ENCODE measurements around the gene USF1. TPM values are rescaled to one million over a fixed set of nuclear protein-coding genes. Genes with fewer than 3 reads are reported as not detected.
"Not testable (repeated sequence)": the region's sequence is repeated elsewhere in the genome, so short reads cannot be mapped to it uniquely, and the experiment has no call there.

USF1 gene
- total RNA-seq, 1 experiment from 2014 or later, result 57.9 TPM

DNA sequence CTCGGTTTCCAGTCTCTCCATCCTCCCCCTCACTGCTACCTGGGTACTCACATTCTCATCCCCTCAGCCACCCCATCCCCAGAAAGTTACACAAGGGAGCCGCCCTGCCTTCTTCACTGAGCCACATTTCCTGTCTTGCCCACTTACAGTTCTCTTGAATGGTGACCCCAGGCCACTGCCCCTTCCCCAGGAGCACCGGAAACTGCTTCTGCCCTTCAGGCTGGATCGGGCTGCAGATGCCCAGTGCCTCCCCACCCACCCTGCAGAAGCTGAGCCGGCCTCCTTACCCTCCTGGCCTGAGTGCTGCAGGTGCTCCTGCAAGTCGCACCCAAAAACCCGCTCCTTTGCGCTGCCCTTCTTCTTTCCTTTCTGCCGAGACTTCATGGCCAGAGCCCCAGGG is 23.5 kb upstream of the USF1 start:
- H3K4me3 ChIP-seq (ENCODE audit: low read depth, low read length, poor library complexity, severe bottlenecking), result no peak overlapping the region
- intact Hi-C loops (cut with micrococcal nuclease; ENCODE audit: unreplicated experiment), result no loop called here
- TF ChIP-seq CTCF (conservative IDR thresholded peaks at IDR 0.05; ENCODE audit: low read depth, low read length) (no peak), EZH2 (IDR thresholded peaks at IDR 0.05; ENCODE audit: borderline replicate concordance, low read depth, low read length, poor library complexity, severe bottlenecking) (no peak)
- H3K36me3 ChIP-seq (ENCODE audit: insufficient read depth, low read length, poor library complexity, severe bottlenecking), result no peaks in the 10 kb centered on the region
- ChIA-PET CTCF (interaction anchor here (1.0 kb wide), 1 partner anchor 29 kb away, joined by 3 read pairs; no protein-coding TSS in a partner anchor), POLR2A (ENCODE audit: low non-redundant PET) (no interaction called here)
- H3K27ac ChIP-seq (ENCODE audit: low read depth, low read length, poor library complexity, severe bottlenecking), result no peak overlapping the region
- H3K9me3 ChIP-seq (ENCODE audit: low read depth, low read length, poor library complexity, severe bottlenecking), result no peaks in the 10 kb centered on the region
- no peak for DNase-seq (ENCODE audit: low spot score)
- H3K4me1 ChIP-seq (ENCODE audit: insufficient read depth, low read length, poor library complexity, severe bottlenecking), result no peaks in the 10 kb centered on the region
- H3K27me3 ChIP-seq (replicated peaks; ENCODE audit: insufficient read depth, low read depth, low read length, poor library complexity), result peaks cover 5% of the 10 kb centered on the region
- BruUV-seq (replicated peaks), result no TSS peak

GRCh38 chr1:161068306-161069234 is 22.8 kb upstream of the USF1 start:
- H3K36me3 ChIP-seq (ENCODE audit: insufficient read depth, low read length, poor library complexity, severe bottlenecking), result no peaks in the 10 kb centered on the region
- no peaks in the 10 kb centered on the region for H3K9me3 ChIP-seq (ENCODE audit: low read depth, low read length, poor library complexity, severe bottlenecking)
- H3K27me3 ChIP-seq (replicated peaks; ENCODE audit: insufficient read depth, low read depth, low read length, poor library complexity), result peaks cover 9% of the 10 kb centered on the region
- ChIA-PET POLR2A (ENCODE audit: low non-redundant PET) (no interaction called here), CTCF (interaction anchor here (1.0 kb wide), 1 partner anchor 29 kb away, joined by 3 read pairs; no protein-coding TSS in a partner anchor)
- DNase-seq (ENCODE audit: low spot score), result no peak
- no peak overlapping the region for H3K27ac ChIP-seq (ENCODE audit: low read depth, low read length, poor library complexity, severe bottlenecking)
- TF ChIP-seq CTCF (conservative IDR thresholded peaks at IDR 0.05; ENCODE audit: low read depth, low read length) (no peak), EZH2 (IDR thresholded peaks at IDR 0.05; ENCODE audit: borderline replicate concordance, low read depth, low read length, poor library complexity, severe bottlenecking) (no peak)
- no TSS peak for BruUV-seq (replicated peaks)
- H3K4me3 ChIP-seq (ENCODE audit: low read depth, low read length, poor library complexity, severe bottlenecking), result no peak overlapping the region
- H3K4me1 ChIP-seq (ENCODE audit: insufficient read depth, low read length, poor library complexity, severe bottlenecking), result no peaks in the 10 kb centered on the region
- intact Hi-C loops (cut with micrococcal nuclease; ENCODE audit: unreplicated experiment), result no loop called here

- no peaks in the 10 kb centered on the region for H3K4me1 ChIP-seq (ENCODE audit: insufficient read depth, low read length, poor library complexity, severe bottlenecking)
- POLR2A ChIA-PET (ENCODE audit: low non-redundant PET), result no interaction called here
Observed at GRCh38 chr1:161066694-161067093, 20.9 kb upstream of the USF1 start.

GRCh38 chr1:161065681-161066080 is 19.9 kb upstream of the USF1 start:
- H3K4me3 ChIP-seq (ENCODE audit: low read depth, low read length, poor library complexity, severe bottlenecking); H3K4me1 ChIP-seq (ENCODE audit: insufficient read depth, low read length, poor library complexity, severe bottlenecking); H3K9me3 ChIP-seq (ENCODE audit: low read depth, low read length, poor library complexity, severe bottlenecking); H3K27me3 ChIP-seq (replicated peaks; ENCODE audit: insufficient read depth, low read depth, low read length, poor library complexity); BruUV-seq (replicated peaks); CTCF ChIA-PET; intact Hi-C loops (cut with micrococcal nuclease; ENCODE audit: unreplicated experiment); H3K27ac ChIP-seq (ENCODE audit: low read depth, low read length, poor library complexity, severe bottlenecking); DNase-seq (ENCODE audit: low spot score); H3K36me3 ChIP-seq (ENCODE audit: insufficient read depth, low read length, poor library complexity, severe bottlenecking); POLR2A ChIA-PET (ENCODE audit: low non-redundant PET): not testable (repeated sequence)

More at GRCh38 chr1:161066694-161067093, 20.9 kb upstream of the USF1 start:
- TF ChIP-seq CTCF (conservative IDR thresholded peaks at IDR 0.05; ENCODE audit: low read depth, low read length) (no peak), EZH2 (IDR thresholded peaks at IDR 0.05; ENCODE audit: borderline replicate concordance, low read depth, low read length, poor library complexity, severe bottlenecking) (no peak)
- DNase-seq (ENCODE audit: low spot score), result no peak
- no TSS peak for BruUV-seq (replicated peaks)
- Histone ChIP-seq H3K9me3 (ENCODE audit: low read depth, low read length, poor library complexity, severe bottlenecking) (no peaks in the 10 kb centered on the region), H3K27ac (ENCODE audit: low read depth, low read length, poor library complexity, severe bottlenecking) (no peak overlapping the region), H3K27me3 (replicated peaks; ENCODE audit: insufficient read depth, low read depth, low read length, poor library complexity) (peaks cover 9% of the 10 kb centered on the region), H3K36me3 (ENCODE audit: insufficient read depth, low read length, poor library complexity, severe bottlenecking) (no peaks in the 10 kb centered on the region), H3K4me3 (ENCODE audit: low read depth, low read length, poor library complexity, severe bottlenecking) (no peak overlapping the region)
- intact Hi-C loops (cut with micrococcal nuclease; ENCODE audit: unreplicated experiment), result no loop called here
- CTCF ChIA-PET, result no interaction called here

DNA sequence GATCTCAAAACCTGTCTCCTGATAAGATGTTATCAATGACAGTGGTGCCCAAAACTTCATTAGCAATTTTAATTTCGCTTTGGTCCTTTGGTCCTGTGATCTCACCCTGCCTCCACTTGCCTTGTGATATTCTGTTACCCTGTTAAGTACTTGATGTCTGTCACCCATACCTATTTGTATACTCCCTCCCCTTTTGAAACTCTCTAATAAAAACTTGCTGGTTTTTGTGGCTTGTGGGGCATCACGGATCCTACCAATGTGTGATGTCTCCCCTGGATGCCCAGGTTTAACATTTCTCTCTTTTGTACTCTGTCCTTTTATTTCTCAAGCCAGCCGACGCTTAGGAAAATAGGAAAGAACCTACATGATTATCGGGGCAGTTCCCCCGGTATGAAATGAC is 18.2 kb upstream of the USF1 start:
- DNase-seq (ENCODE audit: low spot score); H3K4me1 ChIP-seq (ENCODE audit: insufficient read depth, low read length, poor library complexity, severe bottlenecking); BruUV-seq (replicated peaks); H3K27me3 ChIP-seq (replicated peaks; ENCODE audit: insufficient read depth, low read depth, low read length, poor library complexity); H3K9me3 ChIP-seq (ENCODE audit: low read depth, low read length, poor library complexity, severe bottlenecking); H3K36me3 ChIP-seq (ENCODE audit: insufficient read depth, low read length, poor library complexity, severe bottlenecking); POLR2A ChIA-PET (ENCODE audit: low non-redundant PET); intact Hi-C loops (cut with micrococcal nuclease; ENCODE audit: unreplicated experiment); H3K4me3 ChIP-seq (ENCODE audit: low read depth, low read length, poor library complexity, severe bottlenecking); CTCF ChIA-PET; H3K27ac ChIP-seq (ENCODE audit: low read depth, low read length, poor library complexity, severe bottlenecking): not testable (repeated sequence)
